GM21723 (cell line): ENCODE results near the gene ZWINT.

Experiments used
- ATAC-seq: cut with Tn5 transposase; IDR thresholded peaks from one replicate; pipeline ENCODE4 v1.9.1; 2021; ENCODE audit warnings: mild to moderate bottlenecking, moderate library complexity; ENCODE audit not compliant: unreplicated experiment

ZWINT gene, protein sequence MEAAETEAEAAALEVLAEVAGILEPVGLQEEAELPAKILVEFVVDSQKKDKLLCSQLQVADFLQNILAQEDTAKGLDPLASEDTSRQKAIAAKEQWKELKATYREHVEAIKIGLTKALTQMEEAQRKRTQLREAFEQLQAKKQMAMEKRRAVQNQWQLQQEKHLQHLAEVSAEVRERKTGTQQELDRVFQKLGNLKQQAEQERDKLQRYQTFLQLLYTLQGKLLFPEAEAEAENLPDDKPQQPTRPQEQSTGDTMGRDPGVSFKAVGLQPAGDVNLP

DNA sequence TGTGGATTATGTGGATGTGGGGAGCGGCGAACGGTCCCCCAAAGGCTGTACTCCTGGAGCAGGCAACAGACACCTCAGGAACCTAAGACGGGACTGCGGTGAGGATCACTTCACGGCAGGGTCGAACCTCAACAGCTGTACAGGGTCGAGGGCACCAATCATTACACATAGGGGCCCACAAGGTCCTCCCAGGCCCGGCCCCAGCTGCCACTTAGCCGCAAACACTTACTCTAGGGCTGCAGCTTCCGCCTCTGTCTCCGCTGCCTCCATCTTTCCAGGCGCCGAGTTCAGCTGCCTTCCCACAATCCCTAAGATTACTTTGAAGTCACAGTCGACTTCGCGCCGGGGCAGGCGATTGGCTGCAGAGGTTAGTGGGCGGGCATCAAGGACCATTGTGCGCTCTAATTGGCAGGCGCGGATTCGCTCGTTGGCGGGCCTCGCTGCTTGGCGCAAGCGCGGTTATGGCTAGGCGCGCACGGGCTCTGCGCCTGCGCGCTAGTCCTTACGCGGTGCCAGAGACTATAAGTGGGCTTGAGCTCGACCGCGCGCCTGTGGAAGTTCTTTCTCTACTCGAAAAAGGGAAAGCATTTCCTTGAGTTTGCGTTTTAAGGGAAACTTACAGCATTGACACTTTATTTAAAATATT, at the start of gene ZWINT:
Gene ZWINT (minus strand): TSS at position 293 of the 646 bp plus-strand sequence. CDS start 23 bp downstream, at position 270.
- peak; percentile 99 for ATAC-seq

DNA sequence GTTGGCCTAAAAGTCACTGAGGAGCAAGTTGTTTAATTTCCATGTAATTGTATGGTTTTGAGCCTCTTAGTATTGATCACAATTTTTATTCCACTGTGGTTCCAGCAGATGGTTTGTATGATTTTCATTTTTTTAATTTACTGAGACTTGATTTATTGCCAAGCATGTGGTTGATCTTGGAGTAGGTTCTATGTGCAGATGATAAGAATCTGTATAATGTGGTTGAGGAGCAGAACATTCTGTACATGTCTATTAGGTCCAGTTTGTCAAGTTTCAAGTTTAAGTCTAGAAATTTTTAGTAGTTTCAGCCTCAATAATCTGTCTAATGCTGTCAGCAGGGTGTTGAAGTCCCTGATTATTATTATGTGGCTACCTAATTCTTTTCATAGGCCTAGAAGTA, 22.7 kb upstream of the ZWINT start:
- no peak for ATAC-seq

DNA sequence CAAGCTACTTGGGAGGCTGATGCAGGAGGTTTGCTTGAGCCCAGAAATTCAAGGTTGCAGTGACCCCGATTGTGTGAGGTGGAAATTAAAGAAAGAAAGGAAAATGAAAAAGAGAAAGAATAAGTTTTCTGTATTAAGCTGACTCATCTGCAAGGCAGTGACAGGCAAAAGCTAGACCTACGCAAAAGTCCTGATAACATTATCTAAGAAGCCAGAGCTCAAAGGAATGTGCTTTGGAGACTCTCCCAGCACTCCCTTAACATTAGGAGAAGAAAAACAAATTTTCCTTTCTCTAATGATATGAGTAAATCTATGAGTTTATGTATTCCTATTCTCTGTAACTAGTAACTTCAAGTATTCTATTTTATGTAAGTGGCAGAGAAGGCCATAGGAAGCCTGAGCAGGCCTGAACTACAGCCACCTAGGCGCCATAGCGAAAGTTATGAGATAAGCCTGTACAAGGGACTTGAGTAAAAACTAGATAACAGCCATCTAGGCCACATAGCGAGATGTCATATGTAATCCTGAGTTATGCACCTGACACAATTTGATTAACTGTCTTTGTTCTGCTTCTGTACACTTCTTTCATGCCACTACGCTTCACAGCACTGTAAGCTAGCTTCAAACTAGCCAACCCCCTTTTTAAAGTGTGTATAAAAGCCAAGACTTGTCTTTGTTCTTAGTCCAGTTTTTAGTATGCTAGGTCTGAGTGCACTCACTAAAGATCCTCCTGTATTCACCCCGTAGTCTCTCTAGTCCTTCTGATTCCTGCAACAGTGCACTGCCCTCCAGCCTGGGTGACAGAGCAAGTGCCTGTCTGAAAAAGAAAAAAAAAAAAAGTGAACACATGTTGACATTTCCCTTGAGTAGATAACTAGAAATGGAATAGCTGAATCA, 9.4 kb upstream of the ZWINT start:
- ATAC-seq = no peak

DNA sequence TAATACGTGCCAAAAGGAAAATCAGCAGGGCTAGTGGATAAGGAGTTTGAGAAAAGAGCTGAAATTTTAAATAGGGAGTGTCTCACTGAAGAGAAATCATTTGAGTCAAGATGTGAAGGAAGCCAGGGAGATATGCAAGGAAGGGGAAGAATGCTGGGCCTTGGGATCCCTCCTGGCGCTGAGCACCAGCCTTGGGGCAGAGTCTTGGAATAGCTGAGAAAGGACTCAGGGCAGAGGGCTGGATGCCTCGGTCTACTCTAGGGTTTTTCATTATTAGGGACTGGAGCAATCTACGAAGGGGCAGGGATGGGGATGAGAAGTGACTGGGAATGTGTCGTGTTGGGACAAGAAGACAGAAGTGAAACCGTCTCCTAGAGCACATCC, 484 bp downstream of the ZWINT start:
- ATAC-seq = no peak

DNA sequence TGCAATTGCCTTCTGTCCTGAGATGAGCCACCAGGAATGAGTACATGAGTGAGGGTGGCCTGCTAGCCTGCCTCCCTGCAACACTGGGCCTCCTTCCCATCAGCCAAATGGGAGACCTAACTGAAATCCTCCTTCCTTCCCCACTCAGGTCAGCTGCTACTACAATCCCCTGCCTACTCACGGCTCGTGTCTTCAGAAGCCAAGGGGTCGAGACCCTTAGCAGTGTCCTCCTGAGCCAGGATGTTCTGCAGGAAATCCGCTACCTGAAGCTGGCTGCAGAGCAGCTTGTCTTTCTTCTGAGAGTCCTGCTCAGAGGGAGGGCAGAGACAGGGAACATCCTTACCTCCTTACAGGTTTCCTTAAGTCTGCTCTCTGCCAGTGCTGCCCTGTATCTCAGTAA, 1.2 kb downstream of the ZWINT start:
- no peak for ATAC-seq

DNA sequence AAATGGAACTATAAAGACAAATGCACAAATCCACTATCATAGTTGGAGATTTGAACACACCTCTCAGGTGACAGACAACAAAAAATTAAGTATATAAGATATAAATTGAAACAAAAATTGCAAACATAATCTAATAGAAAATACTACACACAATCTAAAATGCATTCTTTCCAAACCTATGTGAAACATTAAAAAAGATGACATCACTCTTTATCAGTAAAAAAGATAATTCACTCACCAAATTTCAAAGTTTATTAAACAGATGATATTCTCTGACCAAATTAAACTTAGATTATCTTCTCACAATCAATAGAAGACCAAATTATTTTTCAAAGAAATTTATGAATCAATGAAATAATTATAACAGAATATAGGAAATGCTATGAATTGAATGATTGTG, 4.0 kb downstream of the ZWINT start:
- ATAC-seq = no peak

DNA sequence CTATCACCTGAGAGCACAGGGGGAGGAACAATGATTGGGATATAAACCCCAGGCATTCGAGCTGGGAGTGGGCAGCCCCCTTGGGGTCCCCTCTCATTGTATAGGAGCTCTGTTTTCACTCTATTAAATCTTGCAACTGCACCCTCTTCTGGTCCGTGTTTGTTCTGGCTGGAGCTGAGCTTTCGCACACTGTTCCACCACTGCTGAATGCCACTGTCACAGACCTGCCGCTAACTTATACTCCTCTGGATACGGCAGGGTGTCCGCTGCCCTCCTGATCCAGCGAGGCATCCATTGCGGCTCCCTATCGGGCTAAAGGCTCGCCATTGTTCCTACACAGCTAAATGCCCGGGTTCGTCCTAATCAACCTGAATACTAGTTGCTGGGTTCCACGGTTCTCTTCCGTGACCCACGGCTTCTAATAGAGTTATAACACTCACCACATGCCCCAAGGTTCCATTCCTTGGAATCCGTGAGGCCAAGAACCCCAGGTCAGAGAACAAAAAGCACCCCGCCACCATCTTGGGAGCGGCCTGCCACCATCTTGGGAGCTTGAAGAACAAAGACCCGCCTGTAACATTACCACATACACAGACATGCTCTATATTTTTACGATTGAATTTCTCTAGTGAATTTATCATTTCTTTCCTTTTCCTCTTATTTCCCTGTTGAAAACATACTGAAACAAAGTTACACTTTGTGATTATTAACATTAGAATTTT, 9.0 kb downstream of the ZWINT start:
- no peak for ATAC-seq

DNA sequence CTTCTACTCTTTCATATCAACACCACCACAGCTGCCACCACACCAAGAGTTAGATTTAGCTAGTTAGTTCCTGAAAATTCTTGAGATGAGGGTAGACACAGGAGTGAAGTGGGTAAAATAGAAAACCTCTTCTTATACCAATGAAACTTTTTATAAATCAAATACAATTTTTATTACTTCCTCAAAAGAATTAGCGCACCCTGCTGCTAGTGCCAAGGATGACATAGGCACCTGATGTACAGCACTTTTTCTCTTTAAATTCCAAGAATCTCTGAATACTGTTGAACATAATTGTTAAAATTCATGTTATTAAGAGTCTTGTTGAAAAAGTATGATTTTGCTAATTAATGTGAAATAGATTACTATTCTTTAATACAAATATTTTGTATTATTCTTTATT, 11.4 kb downstream of the ZWINT start:
- no peak for ATAC-seq

DNA sequence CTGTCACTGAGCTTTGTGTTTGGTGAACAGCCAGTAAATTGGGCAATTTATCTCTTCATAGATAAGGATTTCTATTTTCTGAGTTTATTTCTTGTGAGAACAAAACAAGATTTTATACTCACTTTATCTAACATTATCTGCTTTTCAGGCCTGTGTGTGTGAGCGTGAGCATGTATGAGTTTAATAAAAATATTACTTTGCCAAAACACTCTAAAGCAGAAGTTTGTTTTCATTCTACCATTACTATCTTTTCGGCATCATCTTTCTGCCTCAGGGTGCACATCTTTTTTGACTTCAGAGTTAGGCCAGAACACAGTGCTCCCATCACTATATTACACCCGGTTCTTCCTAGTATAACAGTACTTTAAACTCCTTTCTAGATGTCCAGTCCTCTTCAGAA, 13.0 kb downstream of the ZWINT start:
- no peak for ATAC-seq

DNA sequence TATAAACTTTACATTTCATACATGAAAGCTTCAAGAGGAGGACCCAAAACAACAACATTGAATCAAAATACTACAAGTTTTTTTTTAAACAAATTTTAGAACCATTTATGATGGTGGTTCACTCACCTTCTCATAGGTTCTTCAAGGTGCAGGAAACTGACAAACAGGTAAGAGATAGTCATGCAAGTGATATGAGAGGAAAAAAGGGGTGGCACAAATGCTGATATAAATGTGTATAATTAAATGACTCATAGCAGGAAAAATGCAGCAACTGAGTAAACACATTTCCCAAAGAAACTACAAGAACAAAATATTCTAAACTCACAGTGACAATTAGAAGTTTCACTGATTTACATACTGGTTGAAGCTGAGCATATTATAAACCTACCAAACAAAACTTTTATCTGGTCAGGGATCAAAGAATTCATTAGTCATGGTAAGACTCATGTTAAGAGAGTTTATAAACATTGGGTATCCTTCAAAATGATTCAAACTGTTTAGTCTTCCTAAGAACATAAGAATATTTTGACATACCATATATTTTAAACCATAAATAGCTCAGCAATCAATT, 14.1 kb downstream of the ZWINT start:
- ATAC-seq = no peak

DNA sequence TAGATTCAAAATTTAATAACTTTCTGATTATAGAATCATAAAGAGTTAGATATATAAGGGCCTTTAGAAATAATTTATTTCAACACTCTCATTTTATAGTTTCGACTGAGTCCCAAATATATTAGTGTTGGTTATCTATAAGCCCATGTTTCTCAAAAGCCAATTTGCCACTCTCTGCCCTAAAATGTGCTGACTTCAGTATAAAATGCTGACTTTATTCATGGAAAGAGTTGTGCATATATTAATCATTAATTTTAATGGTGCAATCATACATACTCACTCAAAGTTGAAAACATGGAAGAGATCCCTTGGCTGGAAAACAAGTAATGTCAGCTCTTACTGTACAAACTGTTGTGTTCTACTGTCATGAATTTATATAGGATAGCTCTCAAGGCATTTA, 19.4 kb downstream of the ZWINT start:
- ATAC-seq = no peak

DNA sequence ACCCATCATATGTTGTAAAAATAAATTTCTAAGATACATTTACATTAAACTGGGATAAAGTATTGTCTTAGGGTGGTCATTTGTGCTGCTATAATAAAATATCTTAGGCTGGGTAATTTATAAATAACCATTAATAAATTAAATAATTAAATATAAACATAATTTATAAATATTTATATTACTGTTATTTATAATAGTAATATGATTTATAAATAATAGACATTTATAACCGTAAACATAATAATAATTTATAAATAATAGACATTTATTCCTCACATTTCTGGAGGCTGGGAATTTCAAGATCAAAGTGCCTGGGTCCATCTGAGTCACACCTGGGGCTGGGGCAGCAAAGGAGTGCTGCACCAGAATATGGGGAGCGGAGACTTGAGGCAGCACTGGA, 31.1 kb downstream of the ZWINT start:
- no peak for ATAC-seq

DNA sequence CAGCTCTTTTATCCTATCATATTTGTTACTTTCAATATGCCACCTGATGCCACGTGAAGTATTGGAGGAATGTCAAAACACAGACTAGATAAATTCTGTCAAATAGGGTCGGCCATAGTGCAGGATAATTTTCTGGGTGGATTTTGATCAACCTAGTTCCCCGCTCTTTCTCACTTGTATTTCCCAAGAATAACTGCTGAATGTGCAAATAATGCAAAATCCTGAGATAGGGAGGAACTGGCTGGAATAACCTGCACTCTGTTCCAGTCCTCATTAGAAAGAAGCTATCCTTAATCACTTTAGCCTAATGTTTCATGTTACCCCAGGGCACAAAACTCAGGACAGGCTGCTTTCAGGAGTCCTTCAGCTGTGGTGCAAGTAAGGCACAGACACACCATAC, 33.9 kb downstream of the ZWINT start:
- ATAC-seq = no peak

DNA sequence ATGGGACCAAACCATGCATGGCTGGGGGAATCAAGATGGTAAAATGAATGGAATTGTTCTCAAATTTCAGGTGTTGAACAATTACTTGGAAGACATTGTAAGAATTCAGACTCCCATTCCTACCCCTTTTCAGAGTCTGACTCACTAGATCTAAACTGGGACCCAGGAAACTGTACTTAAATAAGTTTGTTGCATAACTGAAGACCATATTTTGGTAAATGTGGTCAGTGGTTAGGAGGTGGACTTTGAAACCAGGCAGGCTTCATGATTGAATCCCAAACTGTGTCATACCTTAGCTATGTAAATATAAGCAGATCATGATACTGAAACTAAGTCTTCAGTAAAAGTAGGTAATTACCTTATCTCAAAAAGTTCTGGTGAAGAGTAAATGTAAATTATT, 41.7 kb downstream of the ZWINT start:
- ATAC-seq = peak; percentile 97

DNA sequence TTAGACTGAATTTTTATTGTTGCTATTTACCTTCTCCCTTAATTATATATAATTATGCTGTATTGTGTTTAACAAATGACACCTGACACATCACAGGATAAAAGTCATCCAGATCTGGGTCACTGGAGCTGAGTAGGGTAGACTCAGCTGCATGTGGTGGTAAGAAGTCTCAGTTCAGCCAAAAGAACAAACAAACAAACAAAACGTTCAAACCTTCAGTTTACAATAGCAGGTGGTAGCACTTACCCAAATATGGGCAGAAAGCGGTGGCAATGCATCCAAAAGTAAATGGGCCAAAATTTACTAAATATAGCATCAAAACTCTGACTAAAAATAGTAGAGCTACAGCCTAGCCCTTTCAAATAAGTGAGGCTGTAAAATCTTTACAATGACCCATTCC, 42.2 kb downstream of the ZWINT start:
- peak; percentile 32 for ATAC-seq

DNA sequence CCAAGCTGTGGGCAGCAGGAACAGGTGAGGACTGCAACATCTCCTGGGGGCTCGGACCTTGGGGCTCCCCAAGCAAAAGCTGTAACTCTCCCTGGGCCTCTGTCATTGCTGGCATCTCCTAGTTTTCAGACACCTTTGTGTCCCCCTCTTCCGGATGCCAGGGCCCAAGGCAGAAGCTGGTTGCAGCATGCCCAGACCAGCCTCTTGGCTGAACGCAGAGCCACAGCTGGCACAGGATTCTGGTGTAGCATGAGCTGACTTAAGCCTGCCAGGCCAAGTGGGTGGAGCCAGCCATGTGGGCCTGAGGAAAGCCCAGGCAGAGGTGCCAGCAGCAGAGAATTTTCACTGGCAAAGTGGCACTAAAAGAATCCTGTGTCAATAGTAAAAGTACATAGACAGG, 43.5 kb downstream of the ZWINT start:
- ATAC-seq = no peak

DNA sequence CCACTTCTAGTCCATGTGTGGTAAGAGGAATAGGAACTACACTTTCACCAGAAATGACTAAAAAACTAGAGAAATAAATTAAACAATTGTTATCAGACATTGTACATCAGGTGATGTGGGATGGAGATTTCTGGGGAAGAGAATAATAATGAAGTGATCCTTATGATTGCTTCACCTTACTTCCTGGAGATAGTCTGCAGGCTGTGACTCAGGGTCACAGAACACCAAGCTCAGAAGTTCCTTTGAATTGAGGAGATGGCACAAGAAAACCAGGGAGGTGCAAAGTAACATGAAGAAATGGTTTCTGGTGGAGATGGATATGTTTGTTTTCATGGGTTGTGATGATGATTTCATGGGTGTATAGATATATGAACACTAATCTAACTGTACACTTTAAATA, 44.5 kb downstream of the ZWINT start:
- no peak for ATAC-seq
